Putamen (tissue), 1 donor: Measurements from ENCODE around the gene CNPPD1.

Experiments used
- DNase-seq: peaks from one replicate; pipeline ENCODE4 v3.0.0-alpha.2; 2016; ENCODE audit warnings: low spot score

The CNPPD1 gene

GRCh38 chr2:219122202-219122980, 54.3 kb downstream of the CNPPD1 start:
- no peak for DNase-seq
